ENCODE measurements around the gene OPN1MW.
"Not testable (repeated sequence)": the region's sequence is repeated elsewhere in the genome, so short reads cannot be mapped to it uniquely, and the experiment has no call there.

OPN1MW gene

GRCh38 chrX:154142950-154143745, 39.2 kb upstream of the OPN1MW start:
- H3K4me3 ChIP-seq (ENCODE audit: low read depth, low read length): no peak overlapping the region
- TF ChIP-seq, protein P1, sequence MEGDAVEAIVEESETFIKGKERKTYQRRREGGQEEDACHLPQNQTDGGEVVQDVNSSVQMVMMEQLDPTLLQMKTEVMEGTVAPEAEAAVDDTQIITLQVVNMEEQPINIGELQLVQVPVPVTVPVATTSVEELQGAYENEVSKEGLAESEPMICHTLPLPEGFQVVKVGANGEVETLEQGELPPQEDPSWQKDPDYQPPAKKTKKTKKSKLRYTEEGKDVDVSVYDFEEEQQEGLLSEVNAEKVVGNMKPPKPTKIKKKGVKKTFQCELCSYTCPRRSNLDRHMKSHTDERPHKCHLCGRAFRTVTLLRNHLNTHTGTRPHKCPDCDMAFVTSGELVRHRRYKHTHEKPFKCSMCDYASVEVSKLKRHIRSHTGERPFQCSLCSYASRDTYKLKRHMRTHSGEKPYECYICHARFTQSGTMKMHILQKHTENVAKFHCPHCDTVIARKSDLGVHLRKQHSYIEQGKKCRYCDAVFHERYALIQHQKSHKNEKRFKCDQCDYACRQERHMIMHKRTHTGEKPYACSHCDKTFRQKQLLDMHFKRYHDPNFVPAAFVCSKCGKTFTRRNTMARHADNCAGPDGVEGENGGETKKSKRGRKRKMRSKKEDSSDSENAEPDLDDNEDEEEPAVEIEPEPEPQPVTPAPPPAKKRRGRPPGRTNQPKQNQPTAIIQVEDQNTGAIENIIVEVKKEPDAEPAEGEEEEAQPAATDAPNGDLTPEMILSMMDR (IDR thresholded peaks at IDR 0.05; ENCODE audit: borderline replicate concordance, insufficient read depth, low read depth, low read length): no peak

DNA sequence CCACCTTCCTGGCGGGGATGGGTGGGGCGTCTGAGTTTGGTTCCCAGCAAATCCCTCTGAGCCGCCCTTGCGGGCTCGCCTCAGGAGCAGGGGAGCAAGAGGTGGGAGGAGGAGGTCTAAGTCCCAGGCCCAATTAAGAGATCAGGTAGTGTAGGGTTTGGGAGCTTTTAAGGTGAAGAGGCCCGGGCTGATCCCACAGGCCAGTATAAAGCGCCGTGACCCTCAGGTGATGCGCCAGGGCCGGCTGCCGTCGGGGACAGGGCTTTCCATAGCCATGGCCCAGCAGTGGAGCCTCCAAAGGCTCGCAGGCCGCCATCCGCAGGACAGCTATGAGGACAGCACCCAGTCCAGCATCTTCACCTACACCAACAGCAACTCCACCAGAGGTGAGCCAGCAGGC, 38.4 kb upstream of the OPN1MW start, which contains the start of gene OPN1LW:
OPN1LW (plus strand) TSS at position 234 of the 400 bp plus-strand sequence; CDS start at position 275, 41 bp downstream.
- not testable (repeated sequence) for H3K4me3 ChIP-seq (ENCODE audit: low read depth, low read length)

DNA sequence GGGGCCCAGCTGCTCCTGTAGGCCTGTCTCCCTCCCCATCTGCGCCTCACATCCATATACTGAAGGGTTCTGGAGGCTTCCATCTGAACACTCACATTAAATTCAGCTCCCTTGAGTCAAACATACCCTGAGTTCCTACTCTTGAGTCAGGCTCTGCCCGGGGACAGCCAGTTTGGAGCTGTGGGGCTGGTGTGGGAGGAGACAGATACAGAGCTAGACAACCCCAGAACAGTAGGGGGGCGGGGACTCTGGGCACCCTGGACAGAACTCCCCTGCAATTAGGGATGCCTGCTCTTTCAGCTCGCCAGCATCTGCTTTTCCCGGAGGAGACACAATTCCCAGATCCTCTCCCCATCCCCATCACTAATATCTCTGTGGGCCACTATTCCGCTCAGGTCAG, 31.4 kb upstream of the OPN1MW start:
- H3K4me3 ChIP-seq (ENCODE audit: low read depth, low read length): not testable (repeated sequence)

DNA sequence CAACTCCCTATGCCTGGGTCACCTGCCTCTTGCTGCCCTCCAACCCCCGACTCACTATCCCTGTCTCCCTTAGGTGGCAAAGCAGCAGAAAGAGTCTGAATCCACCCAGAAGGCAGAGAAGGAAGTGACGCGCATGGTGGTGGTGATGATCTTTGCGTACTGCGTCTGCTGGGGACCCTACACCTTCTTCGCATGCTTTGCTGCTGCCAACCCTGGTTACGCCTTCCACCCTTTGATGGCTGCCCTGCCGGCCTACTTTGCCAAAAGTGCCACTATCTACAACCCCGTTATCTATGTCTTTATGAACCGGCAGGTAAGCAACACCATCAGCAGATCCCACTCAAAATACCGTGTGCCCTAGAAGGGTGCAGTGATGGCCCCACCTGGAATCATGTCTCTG, 26.2 kb upstream of the OPN1MW start:
- H3K4me3 ChIP-seq (ENCODE audit: low read depth, low read length): not testable (repeated sequence)

DNA sequence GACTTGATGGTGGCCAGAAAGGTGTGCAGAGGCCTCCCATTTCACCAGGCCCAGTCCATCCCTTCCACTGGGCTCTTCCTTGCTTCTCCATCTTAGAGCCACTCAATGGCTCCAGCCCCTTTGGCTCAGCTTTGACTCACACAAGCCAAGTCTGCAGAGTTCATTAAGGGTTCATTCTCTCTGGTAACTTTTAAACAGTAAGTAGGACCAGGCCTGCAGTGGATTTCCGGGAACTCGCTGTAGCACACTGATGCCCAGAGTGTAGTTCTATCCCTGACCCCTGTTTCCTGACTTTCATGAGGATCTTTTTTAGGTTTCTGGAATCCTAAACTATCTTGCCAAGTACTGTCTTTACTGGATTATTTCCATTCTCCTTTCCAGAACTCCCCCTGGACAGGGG, 25.2 kb upstream of the OPN1MW start:
- H3K4me3 ChIP-seq (ENCODE audit: low read depth, low read length): not testable (repeated sequence)

GRCh38 chrX:154159345-154159744, 23.1 kb upstream of the OPN1MW start:
- not testable (repeated sequence) for H3K4me3 ChIP-seq (ENCODE audit: low read depth, low read length)

DNA sequence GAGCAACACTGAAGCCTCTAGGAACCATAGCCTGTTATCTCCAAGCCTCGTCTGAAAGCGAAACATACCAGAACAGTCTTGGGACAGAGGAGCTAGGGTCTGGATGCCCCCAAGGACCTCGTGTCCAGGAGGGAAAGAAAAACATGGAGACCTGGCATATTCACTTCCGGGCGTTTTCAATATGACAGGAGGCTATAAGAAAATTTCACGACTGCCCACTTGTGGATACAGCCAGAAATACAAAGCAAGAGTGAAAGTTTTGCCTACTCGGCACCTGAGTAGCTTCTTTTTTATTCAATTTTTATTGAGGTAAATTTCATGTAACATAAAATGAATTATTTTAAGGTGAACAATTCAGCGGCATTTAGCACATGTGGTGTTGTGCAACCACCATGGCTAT, 17.5 kb upstream of the OPN1MW start:
- not testable (repeated sequence) for H3K4me3 ChIP-seq (ENCODE audit: low read depth, low read length)

DNA sequence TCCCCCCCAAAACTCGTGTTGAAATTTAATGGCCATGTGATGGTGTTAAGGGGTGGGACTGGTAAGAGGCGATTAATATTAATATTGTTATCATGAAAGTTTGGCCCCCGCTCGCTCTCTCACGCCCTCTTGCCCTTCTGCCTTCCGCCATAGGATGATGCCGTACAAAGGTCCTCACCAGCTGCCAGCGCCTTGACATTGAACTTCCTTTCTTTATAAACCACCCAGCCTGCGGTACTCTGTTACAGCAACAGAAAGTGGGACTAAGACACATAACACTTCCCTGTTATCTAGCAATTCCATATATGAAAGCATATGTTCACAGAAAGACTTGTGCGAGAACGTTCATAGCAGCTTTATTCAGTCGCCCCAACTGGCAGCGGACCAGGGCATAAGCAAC, 14.0 kb upstream of the OPN1MW start:
- not testable (repeated sequence) for H3K4me3 ChIP-seq (ENCODE audit: low read depth, low read length)

- not testable (repeated sequence) for H3K4me3 ChIP-seq (ENCODE audit: low read depth, low read length)
Observed at GRCh38 chrX:154172535-154172943, 9.9 kb upstream of the OPN1MW start.

DNA sequence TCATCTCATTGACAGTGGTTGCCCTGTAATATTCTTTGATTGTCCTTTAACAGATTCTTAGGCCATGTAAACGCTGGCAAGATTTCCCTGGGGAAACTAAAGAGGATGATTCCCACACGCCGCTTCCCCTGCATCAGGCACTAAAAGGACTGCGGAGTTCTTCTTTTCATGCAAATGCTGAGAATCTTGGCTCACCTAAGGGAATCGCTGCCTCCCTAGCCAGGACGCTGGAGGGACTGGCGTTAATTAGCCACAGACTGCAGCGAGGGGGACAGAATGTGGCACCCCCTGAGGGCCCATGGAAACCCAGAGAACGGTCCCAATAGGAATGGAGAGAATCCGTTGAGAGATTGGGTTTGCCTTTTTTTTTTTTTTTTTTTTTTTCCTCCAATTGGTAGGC, 8.0 kb upstream of the OPN1MW start:
- H3K4me3 ChIP-seq (ENCODE audit: low read depth, low read length): not testable (repeated sequence)

DNA sequence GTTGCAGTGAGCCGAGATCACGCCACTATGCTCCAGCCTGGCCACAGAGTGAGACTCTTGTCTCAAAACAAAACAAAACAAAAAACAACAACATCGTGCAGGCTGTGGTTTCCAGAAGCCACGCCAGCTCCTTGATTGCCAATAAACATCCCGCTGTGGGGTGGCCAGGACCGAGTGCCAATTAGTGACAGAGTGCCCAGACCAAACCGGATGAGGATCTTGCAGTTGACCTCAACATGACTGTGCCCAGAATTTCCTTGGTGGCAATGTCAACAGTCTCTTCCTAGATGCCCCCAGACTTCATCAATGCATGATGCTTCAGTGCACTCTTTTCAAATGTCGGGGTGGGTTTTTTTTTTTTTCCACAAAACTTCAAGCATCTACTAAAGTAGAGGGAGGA, 1.4 kb downstream of the OPN1MW start:
- not testable (repeated sequence) for H3K4me3 ChIP-seq (ENCODE audit: low read depth, low read length)

- not testable (repeated sequence) for H3K4me3 ChIP-seq (ENCODE audit: low read depth, low read length)
Observed at GRCh38 chrX:154192846-154193245, 10.4 kb downstream of the OPN1MW start.

DNA sequence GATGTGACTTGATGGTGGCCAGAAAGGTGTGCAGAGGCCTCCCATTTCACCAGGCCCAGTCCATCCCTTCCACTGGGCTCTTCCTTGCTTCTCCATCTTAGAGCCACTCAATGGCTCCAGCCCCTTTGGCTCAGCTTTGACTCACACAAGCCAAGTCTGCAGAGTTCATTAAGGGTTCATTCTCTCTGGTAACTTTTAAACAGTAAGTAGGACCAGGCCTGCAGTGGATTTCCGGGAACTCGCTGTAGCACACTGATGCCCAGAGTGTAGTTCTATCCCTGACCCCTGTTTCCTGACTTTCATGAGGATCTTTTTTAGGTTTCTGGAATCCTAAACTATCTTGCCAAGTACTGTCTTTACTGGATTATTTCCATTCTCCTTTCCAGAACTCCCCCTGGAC, 11.9 kb downstream of the OPN1MW start:
- H3K4me3 ChIP-seq (ENCODE audit: low read depth, low read length): not testable (repeated sequence)

DNA sequence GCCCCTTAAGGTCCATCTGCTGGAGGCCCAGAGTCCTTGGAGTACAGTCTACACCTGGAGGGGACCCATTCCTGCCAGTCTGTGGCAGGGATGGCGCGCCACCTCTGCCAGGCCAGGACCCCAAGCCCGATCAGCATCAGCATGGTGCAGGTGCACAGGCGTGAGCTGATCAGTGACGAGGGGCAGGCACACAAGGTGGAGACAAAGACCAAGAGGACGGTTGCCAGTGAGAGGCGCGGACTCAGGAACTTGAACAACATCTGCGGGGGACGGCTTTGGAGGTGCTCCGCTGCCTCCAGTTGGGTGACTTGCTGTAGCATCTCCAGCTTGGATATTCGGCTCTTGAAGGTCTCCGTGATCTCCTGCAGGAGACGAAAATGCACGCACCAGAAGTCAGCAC, 14.1 kb downstream of the OPN1MW start:
- H3K4me3 ChIP-seq (ENCODE audit: low read depth, low read length): not testable (repeated sequence)

- not testable (repeated sequence) for H3K4me3 ChIP-seq (ENCODE audit: low read depth, low read length)
Observed at GRCh38 chrX:154209670-154210418, 27.4 kb downstream of the OPN1MW start.

- not testable (repeated sequence) for H3K4me3 ChIP-seq (ENCODE audit: low read depth, low read length)
Observed at GRCh38 chrX:154211057-154211456, 28.7 kb downstream of the OPN1MW start.

GRCh38 chrX:154211499-154211898, 29.1 kb downstream of the OPN1MW start:
- not testable (repeated sequence) for H3K4me3 ChIP-seq (ENCODE audit: low read depth, low read length)

DNA sequence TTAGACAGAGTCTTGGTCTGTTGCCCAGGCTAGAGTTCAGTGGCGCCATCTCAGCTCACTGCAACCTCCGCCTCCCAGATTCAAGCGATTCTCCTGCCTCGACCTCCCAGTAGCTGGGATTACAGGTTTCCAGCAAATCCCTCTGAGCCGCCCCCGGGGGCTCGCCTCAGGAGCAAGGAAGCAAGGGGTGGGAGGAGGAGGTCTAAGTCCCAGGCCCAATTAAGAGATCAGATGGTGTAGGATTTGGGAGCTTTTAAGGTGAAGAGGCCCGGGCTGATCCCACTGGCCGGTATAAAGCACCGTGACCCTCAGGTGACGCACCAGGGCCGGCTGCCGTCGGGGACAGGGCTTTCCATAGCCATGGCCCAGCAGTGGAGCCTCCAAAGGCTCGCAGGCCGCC, 37.1 kb downstream of the OPN1MW start, which contains the start of gene OPN1MW2:
OPN1MW2 (plus strand) TSS at position 301 of the 400 bp plus-strand sequence; CDS start at position 361, 60 bp downstream.
- not testable (repeated sequence) for H3K4me3 ChIP-seq (ENCODE audit: low read depth, low read length)

- not testable (repeated sequence) for H3K4me3 ChIP-seq (ENCODE audit: low read depth, low read length)
Observed at GRCh38 chrX:154225292-154225691, 42.9 kb downstream of the OPN1MW start.

DNA sequence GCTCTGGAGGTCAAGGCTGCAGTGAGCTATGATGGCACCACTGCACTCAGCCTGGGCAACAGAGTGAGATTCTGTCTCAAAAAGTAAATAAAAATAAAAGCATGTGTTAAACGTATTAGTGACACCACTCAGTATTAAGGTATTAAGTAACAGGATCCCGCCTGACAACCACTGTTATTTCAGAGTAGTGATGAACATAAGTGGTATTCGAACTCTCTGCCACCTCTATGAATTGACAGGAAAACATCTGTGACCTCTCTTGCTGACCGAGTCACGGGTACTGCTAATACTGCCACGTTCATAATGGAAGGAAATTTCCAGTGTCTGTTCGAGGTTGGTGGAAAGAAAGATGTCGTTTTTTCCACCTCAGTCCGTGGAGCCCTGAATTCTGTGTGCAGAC, 44.3 kb downstream of the OPN1MW start:
- H3K4me3 ChIP-seq (ENCODE audit: low read depth, low read length): not testable (repeated sequence)

Data from GM12875 (cell line).